PC-3 (cell line): Measurements from ENCODE around the gene KCTD5. TPM values are rescaled to one million over a fixed set of nuclear protein-coding genes. Genes with fewer than 3 reads are reported as not detected.

Source experiments
- ATAC-seq: fragments of 200-7000 bp; cut with Tn5 transposase; 2 replicates; pipeline ENCODE4 v1.9.1; 2020; ENCODE audit warnings: mild to moderate bottlenecking, moderate library complexity
- BruUV-seq: library from RNA; stranded (reverse); fragments of 400-500 nt; replicated peaks from 2 replicates; lab custom pipeline; 2021; lab: Mats Ljungman, UMichigan
- CTCF ChIA-PET: fragments of 300-600 bp; sonication (Branson Sonifier 250); formaldehyde crosslinking; loops from one replicate; lab custom pipeline; 2022; ENCODE audit warnings: antibody characterized with exemption; lab: Charles Lee
- POLR2A ChIA-PET: fragments of 300-600 bp; sonication (Branson Sonifier 250); formaldehyde crosslinking; loops from one replicate; lab custom pipeline; 2022; ENCODE audit warnings: antibody characterized with exemption; ENCODE audit not compliant: unreplicated experiment; lab: Charles Lee
- DNase-seq: peaks from one replicate; pipeline ENCODE4 v3.0.0-alpha.2; 2015
- H2AFZ ChIP-seq: fragments of 300-600 bp; sonication (generic); 2 replicates; pipeline ENCODE4 v1.6.0; 2016; ENCODE audit warnings: antibody characterized with exemption, low read length
- H3F3A ChIP-seq: fragments of 300-600 bp; sonication (generic); one replicate; pipeline ENCODE4 v1.6.0; 2017; ENCODE audit warnings: antibody characterized with exemption, low read length, control low read depth, mild to moderate bottlenecking; ENCODE audit not compliant: unreplicated experiment
- H3K27ac ChIP-seq: fragments of 300-600 bp; sonication (generic); 2 replicates; pipeline ENCODE4 v1.5.1; 2016; ENCODE audit warnings: mild to moderate bottlenecking, low read length
- H3K27me3 ChIP-seq: fragments of 300-600 bp; sonication (generic); 2 replicates; pipeline ENCODE4 v1.6.1; 2016; ENCODE audit warnings: low read length, mixed read lengths
- H3K36me3 ChIP-seq: fragments of 300-600 bp; sonication (generic); 2 replicates; pipeline ENCODE4 v1.6.1; 2016; ENCODE audit warnings: low read depth, mixed run types, low read length, mixed read lengths
- H3K4me1 ChIP-seq: fragments of 300-600 bp; sonication (generic); 2 replicates; pipeline ENCODE4 v1.5.1; 2016; ENCODE audit warnings: low read length; ENCODE audit not compliant: insufficient read depth
- H3K4me2 ChIP-seq: fragments of 300-600 bp; sonication (generic); 2 replicates; pipeline ENCODE4 v1.6.0; 2016; ENCODE audit warnings: low read length
- H3K4me3 ChIP-seq: fragments of 300-600 bp; sonication (generic); 2 replicates; pipeline ENCODE4 v1.5.1; 2016; ENCODE audit warnings: mild to moderate bottlenecking, low read length, mixed read lengths
- H3K79me2 ChIP-seq: fragments of 300-600 bp; sonication (generic); 2 replicates; pipeline ENCODE4 v1.6.1; 2017; ENCODE audit warnings: low read length, mixed read lengths
- H3K9ac ChIP-seq: fragments of 300-600 bp; sonication (generic); 2 replicates; pipeline ENCODE4 v1.6.0; 2016; ENCODE audit warnings: mild to moderate bottlenecking, low read length
- H3K9me2 ChIP-seq: fragments of 300-600 bp; sonication (generic); replicated peaks from 2 replicates; pipeline ENCODE4 v1.6.1; 2016; ENCODE audit warnings: mixed run types, low read length, mixed read lengths
- H3K9me3 ChIP-seq: fragments of 300-600 bp; sonication (generic); 2 replicates; pipeline ENCODE4 v1.6.1; 2016; ENCODE audit warnings: low read length, mixed read lengths
- H4K20me1 ChIP-seq: fragments of 300-600 bp; sonication (generic); 2 replicates; pipeline ENCODE4 v1.6.1; 2016; ENCODE audit warnings: low read length, mixed read lengths
- CTCF ChIP-seq: fragments of 300-600 bp; sonication (generic); conservative IDR thresholded peaks from 2 replicates; pipeline ENCODE4 v1.5.1; 2017; ENCODE audit warnings: antibody characterized with exemption, low read depth, mild to moderate bottlenecking, low read length
- EZH2 ChIP-seq: fragments of 300-600 bp; sonication (generic); IDR thresholded peaks from one replicate; pipeline ENCODE4 v1.6.1; 2017; ENCODE audit warnings: antibody characterized with exemption, mild to moderate bottlenecking, low read length; ENCODE audit not compliant: unreplicated experiment
- EZH2phosphoT487 ChIP-seq: fragments of 300-600 bp; sonication (generic); IDR thresholded peaks from 2 replicates; pipeline ENCODE4 v1.6.1; 2018; ENCODE audit warnings: mild to moderate bottlenecking, antibody characterized with exemption, low read length, borderline replicate concordance
- intact Hi-C: fragments of 100-400 bp; cut with micrococcal nuclease; formaldehyde crosslinking; loops from 2 replicates; pipeline ENCODE4 v1.9.0; 2023
- total RNA-seq: library from RNA; depleted of rRNA; stranded (reverse); fragments of >200 nt; gene quantifications from 2 replicates; pipeline ENCODE4 v1.2.3, GENCODE V29; 2014

KCTD5 gene
- total RNA-seq, 1 experiment from 2014 or later: 52.2 TPM

GRCh38 chr16:2705351-2705750 is 23.0 kb downstream of the KCTD5 start:
- Histone ChIP-seq H3K9me2 (no peaks in the 10 kb centered on the region), H3K4me2 (no peak overlapping the region), H3K9me3 (no peaks in the 10 kb centered on the region), H3K27ac (no peak overlapping the region), H3K4me1 (no peaks in the 10 kb centered on the region), H3K9ac (no peak overlapping the region), H2AFZ (no peak overlapping the region), H3K79me2 (no peaks in the 10 kb centered on the region), H3K36me3 (no peaks in the 10 kb centered on the region; the same call in 1 of the 2 replicates), H3K4me3 (no peak overlapping the region), H3F3A (no peaks in the 10 kb centered on the region), H3K27me3 (no peaks in the 10 kb centered on the region), H4K20me1 (no peaks in the 10 kb centered on the region)
- CTCF ChIA-PET: no interaction called here
- TF ChIP-seq EZH2 (no peak), EZH2phosphoT487 (no peak), CTCF (no peak)
- no TSS peak for BruUV-seq
- DNase-seq (no peak), ATAC-seq (no peak)
- POLR2A ChIA-PET: no interaction called here
- intact Hi-C loops: no loop called here

GRCh38 chr16:2706085-2706484 is 23.8 kb downstream of the KCTD5 start:
- no peak for ATAC-seq
- Histone ChIP-seq H3K9me2 (no peaks in the 10 kb centered on the region), H3K9me3 (no peaks in the 10 kb centered on the region), H3K9ac (no peak overlapping the region), H3K4me3 (no peak overlapping the region), H3K27me3 (no peaks in the 10 kb centered on the region), H3K79me2 (no peaks in the 10 kb centered on the region), H3K4me1 (no peaks in the 10 kb centered on the region), H3K4me2 (no peak overlapping the region), H4K20me1 (no peaks in the 10 kb centered on the region), H3K36me3 (no peaks in the 10 kb centered on the region; the same call in 1 of the 2 replicates), H3F3A (no peaks in the 10 kb centered on the region), H3K27ac (no peak overlapping the region), H2AFZ (no peak overlapping the region)
- POLR2A ChIA-PET: no interaction called here
- BruUV-seq: no TSS peak
- DNase-seq: no peak
- CTCF ChIA-PET: no interaction called here
- TF ChIP-seq CTCF (no peak), EZH2 (no peak)
- intact Hi-C loops: no loop called here

GRCh38 chr16:2706611-2707311 is 24.4 kb downstream of the KCTD5 start:
- H3K79me2 ChIP-seq: no peaks in the 10 kb centered on the region
- ATAC-seq (no peak), DNase-seq (no peak)
- H3K9ac ChIP-seq: no peak overlapping the region
- TF ChIP-seq EZH2 (no peak), EZH2phosphoT487 (no peak), CTCF (no peak)
- intact Hi-C loops: no loop called here
- BruUV-seq: no TSS peak
- no peaks in the 10 kb centered on the region for H3K4me1 ChIP-seq
- H3K4me3 ChIP-seq: no peak overlapping the region
- no peak overlapping the region for H3K27ac ChIP-seq
- ChIA-PET POLR2A (no interaction called here), CTCF (no interaction called here)
- H3K9me3 ChIP-seq: no peaks in the 10 kb centered on the region
- H3K36me3 ChIP-seq: no peaks in the 10 kb centered on the region; the same call in 1 of the 2 replicates
- no peaks in the 10 kb centered on the region for H3F3A ChIP-seq
- no peaks in the 10 kb centered on the region for H3K27me3 ChIP-seq
- H4K20me1 ChIP-seq: no peaks in the 10 kb centered on the region
- H3K9me2 ChIP-seq: no peaks in the 10 kb centered on the region
- H3K4me2 ChIP-seq: no peak overlapping the region
- no peak overlapping the region for H2AFZ ChIP-seq
